HL-60/S4 (cell line): ENCODE data around the gene NPAS3.

Experiments used
- in situ Hi-C: fragments of 300-500 bp; cut with MboI; formaldehyde crosslinking; loops from 2 replicates; pipeline ENCODE4 v1.14.3; 2022; ENCODE audit warnings: low sequenced_read_pairs

NPAS3 gene

DNA sequence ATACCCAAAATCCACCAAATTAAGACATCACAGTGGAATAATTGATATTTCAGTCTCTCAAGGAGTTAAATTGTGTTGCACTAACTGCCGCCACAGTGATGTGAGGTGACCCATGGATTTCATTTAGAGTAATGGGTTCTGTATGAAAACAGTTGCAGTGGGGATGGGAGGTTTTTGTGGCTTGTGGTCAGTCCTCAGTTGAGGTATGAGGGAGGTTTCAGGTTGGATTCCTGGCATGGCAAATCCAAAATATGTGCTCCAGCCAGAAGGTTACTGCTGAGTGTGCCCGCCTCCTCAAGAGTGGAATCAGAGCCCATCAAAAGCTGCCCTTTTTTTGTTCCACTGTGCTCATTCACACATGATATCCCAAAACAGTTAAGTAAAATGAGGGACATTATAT is 525.1 kb downstream of the NPAS3 start:
- in situ Hi-C loops = no loop called here

DNA sequence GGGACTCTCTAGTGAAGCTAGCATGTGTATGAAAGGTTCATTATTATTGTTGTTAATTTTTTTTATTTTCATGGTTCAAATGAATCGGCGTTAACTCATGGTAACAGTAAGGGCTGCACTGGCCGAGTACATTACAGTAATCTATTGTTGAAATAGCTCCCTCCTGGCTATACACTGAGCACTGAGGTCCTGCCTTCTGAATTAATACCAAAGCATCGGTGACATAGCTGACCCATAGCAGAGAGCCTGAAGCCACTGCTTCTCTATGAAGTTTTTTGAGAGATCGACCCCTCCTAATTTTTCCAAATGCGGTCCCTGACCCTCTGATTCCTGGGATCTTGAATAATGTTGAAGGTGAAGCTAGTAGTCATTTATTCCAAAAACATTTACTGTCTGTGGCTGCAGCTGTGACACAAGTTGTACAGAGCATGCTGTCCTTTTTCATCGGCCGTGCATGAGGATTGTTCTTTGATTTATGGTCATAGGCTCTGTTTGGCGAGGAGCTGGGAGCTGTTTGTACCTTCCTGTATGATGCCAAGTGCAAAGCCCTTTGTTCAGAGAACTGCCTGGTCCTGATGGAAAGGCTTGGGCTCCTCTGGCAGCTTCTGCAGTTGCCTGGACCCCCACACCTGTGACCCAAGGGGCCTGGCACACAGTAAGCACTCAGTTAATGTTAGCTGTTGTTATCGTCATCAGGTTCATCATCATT is 525.7 kb downstream of the NPAS3 start:
- in situ Hi-C loops = no loop called here

DNA sequence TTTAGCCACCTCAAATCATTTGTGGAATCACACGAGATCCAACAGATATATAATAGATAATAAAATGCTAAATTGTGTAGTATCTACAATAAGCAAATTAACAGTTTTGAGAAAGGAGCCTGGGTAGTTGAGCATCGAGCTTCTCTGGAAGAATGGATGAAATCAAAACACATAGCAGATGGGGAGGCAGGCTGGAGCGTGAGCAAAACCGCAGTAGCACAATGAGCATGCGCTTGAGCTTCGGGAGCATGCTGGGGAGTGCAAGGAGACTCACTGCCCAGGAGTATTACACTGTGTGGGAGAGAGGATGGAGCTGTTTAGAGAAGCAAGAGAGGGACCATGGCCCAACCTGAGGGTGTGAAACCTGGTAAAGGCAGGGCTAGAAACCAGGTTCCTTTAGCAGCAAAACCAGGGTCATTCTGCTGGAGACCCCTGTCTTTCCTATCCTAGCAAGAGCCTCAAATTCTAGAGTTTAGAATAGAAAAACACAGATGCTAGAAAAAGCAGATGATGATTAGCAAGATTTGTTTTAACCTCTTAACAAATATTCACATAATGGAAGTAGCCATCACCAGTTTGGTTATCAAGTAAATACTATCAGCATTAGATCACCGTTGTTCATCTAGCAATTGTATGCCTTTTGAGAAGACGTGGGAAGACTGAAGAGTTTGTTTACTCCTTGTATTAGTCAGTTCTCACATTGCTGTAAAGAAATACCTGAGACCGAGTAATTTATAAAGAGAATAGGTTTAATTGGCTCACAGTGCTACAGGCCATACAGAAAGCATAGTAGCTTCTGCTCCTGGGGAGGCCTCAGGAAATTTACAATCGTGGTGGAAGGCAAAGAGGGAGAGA is 527.4 kb downstream of the NPAS3 start:
- in situ Hi-C loops = no loop called here

DNA sequence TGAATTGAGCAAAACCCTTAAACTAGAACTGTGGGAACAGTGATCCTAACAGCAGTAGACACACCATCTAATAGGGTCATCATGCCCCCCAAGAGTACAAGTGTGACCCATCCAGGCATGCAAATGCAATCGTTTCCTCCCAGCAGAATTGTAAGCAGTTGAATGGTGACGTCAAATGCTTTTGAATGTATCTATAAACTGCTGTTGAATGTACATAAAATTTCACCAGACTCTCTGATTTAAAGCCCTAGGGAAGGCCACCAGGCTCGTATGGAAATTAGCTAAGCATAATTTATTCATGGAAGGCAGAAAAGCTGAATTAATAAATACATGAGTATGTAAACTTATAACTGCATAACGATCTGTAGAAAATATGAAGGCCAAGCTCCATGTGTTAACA is 529.3 kb downstream of the NPAS3 start:
- in situ Hi-C loops = no loop called here

DNA sequence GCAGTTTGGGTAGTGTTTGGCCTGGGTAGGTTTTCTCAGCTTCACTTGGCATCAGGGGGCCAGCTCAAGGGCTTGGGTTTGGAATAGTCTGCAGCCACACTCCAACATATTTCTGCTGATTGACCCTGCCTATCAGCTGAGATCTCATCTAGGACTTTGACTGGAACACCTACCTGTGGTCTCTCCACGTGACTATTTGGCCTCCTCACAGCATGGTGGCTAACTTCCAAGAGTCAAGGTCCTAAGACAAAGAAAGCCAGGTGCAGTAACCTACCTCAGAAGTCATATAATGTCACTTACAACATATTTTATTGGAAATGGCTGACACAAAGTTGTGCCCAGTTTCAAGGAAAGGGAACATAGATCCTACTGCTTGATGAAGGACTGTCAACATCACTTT is 531.2 kb downstream of the NPAS3 start:
- in situ Hi-C loops = no loop called here

DNA sequence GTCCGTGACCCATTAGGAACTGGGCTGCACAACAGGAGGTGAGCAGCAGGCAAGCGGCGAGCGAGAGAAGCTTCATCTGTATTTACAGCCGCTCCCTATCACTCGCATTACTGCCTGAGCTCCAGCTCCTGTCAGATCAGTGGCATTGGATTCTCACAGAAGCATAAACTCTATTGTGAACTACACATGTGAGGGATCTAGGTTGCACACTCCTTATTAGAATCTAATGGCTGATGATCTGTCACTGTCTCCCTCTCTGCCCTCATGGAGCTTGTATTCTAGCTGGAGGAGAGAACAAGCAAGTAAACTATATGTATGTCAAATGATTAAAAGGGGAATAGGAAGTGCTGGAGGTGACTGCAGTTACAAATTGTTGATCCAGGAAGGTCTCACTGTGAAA is 533.1 kb downstream of the NPAS3 start:
- in situ Hi-C loops = no loop called here

DNA sequence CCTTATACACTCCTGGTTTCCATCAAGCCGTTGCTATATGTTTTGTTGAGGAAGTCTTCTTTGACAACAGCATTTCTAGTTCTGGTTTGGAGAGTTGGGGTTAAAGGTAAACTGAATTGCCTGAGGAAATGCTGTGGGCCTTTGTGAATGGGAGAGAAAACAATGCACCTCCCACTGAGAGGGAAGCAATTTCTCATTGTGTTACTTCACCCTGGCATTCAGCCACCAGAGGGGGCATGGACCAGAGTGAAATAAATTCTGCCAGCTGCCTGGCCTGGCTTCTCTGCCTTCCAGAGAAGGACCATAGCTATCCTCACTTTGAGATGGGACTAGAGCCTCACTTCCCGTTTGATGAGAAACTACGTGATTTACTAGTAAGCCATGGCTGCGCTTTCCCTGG is 536.9 kb downstream of the NPAS3 start:
- in situ Hi-C loops = no loop called here

DNA sequence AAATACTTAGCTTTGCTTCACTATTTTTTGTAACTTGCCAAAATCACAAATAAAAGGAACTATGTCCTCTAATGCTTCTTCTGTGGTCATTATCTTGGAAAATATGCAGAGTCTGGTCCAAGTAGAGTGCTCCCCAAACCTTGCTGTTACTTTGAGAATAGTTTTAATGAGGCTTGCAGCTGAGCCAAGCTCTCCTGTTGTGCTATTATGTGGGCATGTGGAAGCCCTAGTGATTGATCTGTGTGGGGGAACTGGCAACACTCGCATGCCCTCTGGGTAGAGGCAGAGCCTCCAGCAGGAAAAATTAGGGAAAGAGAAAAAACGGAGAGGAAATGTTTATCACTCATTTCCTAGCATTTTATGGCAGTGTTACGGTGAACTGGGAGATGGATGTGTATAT is 539.1 kb downstream of the NPAS3 start:
- in situ Hi-C loops = no loop called here

DNA sequence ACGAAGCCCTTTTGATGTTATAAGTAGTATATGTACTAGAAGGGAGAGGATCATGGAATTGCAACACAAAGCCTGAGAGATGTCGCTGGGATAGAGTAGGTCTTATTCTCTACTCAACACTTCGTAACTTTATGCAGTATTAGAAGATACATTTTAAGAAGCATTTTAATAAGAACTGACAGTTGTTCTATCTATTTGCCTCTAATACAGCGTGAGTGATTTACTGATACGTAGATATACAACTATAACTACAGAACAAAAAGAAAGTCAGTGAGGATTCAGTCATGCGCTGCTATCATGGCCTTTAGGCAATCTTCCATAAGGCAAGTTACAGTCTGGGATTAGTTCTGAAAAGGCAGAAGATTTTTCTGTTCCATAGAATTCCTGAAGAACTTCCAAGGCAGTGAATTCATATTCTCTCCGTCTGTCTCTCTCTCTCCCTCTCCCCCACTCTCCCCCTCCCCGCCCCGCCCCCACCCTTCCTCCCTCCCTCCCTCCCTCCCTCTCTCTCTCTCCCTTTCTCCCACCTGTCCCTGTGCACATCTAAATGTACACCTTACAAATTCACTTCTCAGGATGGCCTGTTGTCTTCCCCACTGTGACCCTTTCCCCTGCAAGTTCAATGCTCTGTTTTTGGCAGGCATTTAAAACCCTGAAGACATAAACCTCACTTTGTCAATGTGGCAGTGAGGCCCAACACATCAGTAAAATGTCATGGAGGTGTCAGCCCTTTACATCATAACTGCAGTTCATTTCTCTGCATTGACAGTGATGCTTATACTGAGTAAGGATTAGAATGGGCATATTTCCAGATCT is 541.6 kb downstream of the NPAS3 start:
- in situ Hi-C loops = no loop called here

DNA sequence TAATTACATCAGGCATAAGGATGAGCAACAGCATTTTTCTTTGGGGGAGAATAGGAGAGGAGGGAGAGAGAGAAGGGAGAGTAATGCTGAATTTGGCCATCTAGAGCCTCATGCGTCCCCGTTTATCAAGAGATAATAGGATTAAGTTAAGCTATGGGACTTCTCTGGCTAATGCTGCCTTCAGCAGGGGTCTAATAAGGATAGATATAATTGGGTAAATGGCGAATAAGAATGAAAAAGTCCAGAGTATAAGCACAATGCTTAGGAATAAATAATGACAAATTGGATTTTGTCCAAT is 542.2 kb downstream of the NPAS3 start:
- in situ Hi-C loops = no loop called here

DNA sequence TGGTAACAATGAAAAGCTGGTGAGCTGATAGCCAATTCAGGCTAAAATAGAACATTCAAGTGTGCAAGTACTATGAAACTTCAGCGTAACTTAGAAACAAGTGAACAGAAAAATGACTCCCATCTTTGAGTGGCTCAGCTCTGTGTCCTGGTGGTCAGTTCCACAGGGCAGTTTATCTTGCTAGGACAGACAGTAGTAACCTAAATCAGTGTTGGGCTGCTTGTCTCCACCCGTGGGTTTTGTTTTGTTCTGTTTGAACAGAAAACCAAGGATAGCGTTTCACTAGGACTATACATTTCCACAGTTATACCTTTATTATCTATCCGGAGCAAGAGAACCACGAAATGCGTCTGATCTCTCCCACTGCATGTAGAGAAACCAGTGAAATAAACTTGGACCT is 544.4 kb downstream of the NPAS3 start:
- in situ Hi-C loops = no loop called here

DNA sequence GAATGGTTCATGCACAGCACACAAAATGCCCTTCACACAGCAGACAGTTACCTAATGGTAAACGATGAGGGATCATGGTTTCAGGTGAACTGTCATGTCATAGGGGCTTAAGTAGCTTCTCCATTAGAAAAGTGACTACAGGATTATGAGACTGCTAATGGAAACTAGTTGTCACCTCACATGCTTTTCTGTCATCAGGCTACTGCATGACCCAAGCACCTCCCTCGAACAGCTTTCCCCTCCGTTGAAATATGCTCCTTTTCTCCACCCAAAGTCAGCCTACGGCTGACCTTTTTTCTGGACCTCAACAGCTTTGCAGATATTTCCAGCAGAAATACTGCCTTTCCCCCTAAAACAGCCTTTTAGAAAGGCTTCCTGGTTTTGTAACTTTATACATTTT is 544.9 kb downstream of the NPAS3 start:
- in situ Hi-C loops = no loop called here

DNA sequence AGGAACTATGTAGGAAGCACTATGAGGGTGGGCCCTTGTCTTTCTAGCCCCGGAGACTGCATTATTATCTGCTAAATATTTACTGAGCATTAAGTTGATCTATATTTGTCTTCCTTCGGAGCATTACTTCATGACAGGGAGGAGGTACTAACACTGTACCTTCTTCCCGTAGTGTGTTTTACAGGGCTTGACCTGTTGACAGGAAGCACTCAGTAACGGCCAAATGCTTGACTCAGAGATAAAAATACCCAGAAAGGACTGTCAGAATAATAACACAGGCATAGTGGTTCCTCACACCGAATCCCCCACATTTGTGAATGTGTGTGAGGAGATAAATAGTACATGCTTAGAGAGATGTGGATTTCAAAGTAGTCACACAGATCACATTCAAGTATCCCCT is 545.6 kb downstream of the NPAS3 start:
- in situ Hi-C loops = no loop called here

DNA sequence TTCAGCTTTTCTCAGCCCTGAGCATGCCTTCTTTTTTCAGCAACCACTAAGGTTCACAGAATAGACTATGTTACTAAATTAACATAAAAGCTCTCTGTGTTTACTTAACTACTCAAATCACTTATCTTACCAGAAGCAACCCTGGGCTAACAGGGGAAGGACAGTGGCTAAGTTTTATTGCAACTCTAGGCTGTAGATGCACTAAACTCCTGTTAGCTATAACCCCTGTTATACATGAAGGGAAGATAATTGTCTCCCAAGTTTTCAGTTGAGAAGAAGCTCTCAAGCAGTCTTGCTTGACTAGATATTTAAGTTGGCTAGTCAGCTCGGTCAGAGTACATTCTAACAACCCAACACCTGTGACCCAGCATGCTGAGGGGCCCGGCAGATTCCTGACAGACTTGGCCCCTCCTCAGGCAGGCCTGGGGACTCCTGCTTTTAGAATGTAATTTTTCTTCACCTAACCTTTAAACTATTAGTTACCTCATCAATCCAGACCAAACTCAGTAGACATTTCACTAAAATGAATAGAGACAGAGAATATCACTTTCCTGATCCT is 547.7 kb downstream of the NPAS3 start:
- in situ Hi-C loops = no loop called here

DNA sequence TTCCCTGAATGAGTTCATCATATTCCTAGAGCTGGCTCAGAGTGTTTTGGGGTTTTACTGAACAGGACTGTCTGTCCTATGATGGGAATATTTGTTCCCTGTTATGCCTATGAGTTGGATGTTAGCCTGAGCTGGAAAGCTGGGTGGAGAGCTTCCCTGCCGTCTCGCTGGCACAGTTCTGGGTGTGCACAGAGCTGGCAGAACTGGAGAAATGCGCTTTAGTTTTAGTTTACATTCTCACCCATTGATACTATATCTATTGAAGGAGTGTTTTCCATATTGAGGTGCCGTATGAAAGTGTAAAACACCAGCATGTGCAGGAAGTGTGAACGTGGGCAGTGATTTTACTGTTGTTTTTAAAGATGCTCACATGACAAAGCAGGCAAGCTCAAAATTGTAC is 549.9 kb downstream of the NPAS3 start:
- in situ Hi-C loops = no loop called here

DNA sequence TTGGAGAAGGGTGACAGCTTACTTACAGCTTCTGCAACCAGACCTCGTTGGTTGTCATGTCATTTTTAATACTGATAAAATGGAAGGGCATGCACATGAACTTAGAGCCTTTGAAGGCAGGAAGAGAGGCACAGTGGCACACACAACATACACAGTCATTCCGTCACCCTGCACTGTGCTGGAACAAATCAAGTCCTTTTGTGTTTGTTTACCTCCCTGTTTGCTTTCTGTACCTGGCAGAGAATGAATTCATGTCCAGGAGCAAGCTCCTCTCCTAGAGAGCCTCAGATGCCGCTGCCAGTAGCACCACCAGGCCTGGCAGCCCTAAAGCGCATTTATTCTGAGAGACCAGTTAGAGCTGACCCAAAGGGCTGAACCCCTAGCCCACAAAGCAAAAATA is 551.9 kb downstream of the NPAS3 start:
- in situ Hi-C loops = no loop called here

DNA sequence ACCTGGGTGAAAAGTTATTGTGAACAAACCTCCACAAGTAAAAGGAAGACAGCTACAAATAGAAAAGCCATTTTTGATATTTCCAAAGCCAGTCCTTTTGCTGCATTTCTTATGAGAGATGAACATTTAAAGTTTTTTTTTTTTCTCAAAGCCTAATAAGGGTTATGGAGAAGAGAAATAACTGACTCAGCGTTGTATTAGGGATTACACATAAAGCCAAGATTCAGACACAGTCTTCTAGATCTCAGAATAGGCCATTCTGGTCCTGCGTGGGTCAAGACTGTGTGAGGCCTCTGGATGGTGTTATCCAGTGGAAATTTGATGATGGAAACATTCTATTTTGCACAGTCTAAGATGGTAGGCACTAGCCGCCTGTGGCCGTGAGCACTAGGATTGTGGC is 552.4 kb downstream of the NPAS3 start:
- in situ Hi-C loops = no loop called here

DNA sequence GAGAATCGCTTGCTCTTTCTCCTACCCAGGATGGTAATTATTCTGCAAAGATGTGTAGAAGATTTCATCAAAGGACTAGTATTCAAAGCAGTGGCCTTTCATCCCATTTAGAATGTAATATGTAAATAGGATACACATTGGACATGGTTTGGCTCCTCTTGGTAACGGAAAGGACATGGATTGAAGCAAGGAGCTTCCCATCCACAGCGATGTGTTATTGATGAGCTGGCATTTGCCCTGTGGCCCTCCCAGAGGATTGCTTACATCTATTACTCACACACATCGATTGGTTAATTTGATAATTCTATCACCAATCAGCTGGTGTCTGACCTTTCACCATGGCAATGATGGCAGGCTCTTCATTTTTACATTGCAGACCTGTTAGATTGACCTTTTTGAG is 553.8 kb downstream of the NPAS3 start:
- in situ Hi-C loops = no loop called here

DNA sequence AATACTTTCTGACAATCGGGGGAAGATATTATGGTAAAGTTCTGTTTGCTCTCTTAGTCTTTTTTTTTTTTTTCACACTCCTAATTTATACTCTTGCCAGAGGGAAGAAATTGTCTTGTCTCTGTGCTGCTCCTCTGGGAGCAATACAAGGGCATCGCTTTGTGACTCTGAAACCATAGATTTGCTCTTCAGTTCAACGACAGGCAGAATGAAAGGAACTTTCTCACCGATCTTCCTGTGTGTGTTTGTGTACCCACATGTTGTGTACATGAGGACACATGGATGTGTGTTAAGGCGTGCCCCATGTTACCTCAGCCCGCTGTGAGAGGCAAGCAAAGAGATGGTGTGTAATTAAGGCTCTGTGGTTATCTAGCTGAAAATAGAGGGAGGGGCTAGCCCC is 554.6 kb downstream of the NPAS3 start:
- in situ Hi-C loops = no loop called here

DNA sequence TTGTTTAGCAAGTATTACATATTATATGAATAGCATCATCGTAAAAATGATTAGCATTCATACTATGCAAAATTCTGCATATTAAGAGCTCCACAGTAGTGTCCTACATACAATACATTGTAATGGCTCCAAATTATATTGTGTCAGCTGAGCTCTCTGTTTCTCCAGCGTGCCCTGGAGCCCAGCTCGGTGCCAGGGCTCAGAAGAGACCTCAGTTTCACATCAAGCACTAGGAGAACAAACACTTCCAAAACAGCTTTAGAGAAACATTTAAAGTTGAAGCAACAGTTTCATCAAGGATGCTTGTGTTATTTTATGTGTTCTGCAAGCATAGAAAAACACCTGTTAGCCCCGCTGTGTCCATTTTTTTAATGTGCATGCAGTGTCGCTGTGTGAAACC is 555.3 kb downstream of the NPAS3 start:
- in situ Hi-C loops = no loop called here

DNA sequence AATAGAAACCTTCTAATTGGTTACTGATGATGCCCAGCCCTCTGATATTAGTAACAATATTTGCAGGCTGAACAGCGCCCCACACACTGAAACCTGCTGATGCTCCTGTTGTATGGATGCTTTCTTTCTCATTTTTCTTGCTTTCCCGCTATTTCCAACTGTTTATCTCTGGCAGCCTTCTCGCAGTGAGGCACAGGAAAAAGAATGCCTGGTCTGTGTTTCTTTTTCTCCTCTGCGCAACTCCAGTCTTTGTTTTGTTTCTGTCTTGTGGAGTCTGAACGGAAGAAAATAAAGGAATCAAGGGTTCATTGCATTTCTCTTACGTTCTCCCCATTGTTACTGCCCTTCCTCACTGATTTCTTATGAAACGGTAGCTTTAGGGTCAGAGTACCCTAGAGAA is 561.0 kb downstream of the NPAS3 start:
- in situ Hi-C loops = no loop called here
